ENCODE measurements around the gene WDFY1.
"Not testable (repeated sequence)": the region's sequence is repeated elsewhere in the genome, so short reads cannot be mapped to it uniquely, and the experiment has no call there.

Gene WDFY1

DNA sequence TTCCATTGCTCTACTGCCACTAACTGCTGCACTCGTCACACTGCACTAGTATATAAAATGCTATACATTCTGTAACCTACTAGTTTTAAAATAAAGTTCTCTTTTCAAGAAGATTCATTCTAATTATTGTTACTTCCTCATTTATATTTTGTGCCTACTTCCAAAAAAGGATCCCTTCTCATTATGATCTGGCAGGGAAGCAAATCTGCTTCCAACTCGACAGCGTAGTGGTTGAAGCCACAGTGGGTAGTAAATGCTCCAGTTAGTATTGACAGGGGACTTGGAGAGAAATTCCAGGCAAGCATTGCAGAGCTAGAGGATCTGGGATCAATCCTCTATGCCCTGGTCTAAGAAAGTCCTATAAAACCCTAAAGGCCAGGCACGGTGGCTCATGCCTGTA lies 54.4 kb downstream of the WDFY1 start:
- DNase-seq: no peak

DNA sequence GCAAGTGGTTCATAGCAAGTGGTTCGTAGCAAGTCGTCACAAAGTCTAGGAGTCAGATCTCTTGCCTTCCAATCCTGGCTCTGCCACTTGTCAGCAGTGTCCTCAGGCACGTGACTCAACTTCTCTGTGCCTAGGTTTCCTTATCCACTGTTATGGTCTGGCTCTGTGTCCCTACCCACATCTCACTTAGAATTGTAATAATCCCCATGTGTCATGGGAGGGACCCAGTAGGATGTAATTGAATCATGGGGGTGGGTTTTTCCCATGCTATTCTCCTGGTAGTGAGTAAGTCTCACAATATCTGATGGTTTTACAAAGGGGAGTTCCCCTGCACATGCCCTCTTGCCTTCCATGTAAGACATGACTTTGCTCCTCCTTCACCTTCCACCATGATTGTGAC lies 55.9 kb downstream of the WDFY1 start:
- DNase-seq: no peak

DNA sequence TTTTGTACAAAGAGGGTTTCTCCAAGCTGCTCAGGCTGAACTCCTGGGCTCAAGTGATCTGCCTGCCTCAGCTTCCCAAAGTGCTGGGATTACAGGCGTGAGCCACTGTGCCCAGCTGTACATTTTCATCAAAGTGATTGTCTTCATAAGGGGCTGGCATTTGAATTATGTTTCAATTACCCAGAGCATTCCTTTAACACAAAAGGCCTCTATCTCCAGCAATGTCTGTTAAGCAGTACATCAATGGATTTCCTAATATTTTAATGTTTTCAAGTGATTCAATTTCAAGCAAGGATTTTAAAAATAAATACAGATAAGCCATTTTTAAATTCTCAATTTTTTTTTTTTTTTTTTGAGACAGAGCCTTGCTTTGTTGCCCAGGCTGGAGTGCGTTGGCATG lies 56.9 kb downstream of the WDFY1 start:
- no peak for DNase-seq

DNA sequence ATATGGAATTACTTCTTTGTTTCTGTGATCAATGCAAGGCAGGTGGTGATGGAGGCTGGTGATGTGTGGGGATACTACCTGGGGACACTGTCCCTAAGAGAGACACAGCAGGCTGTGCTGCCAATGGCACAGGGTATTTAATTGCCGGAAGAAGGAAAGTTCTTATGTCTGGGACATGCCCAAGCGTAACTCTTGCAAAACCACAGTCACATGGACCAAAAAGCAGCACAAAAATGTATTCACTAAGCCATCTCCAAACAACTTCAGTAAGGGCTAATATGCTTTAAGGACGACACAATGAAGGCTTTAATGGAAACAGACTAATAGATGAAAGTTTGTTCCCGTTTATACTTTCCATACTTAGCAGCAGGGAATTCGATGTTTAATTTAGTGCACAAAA lies 58.0 kb downstream of the WDFY1 start:
- DNase-seq: no peak

DNA sequence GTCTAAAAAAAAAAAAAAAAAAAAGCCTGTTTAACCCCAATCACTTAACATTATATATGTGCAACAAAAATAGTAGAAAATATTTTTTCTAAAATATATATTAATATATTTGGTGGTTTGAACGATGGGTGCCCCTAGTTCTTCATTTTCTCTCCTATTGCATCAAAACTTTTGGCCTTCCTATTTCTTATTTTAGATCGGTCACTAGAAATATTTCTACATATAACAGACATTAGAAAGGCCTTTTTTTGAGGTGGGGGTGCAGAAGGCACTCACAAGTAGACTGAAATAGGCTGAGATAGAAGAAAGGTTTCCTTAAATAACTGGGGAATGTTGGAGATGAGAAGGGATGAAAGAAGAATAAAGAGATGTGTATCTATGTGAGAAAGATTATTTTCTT lies 58.4 kb downstream of the WDFY1 start:
- no peak for DNase-seq

DNA sequence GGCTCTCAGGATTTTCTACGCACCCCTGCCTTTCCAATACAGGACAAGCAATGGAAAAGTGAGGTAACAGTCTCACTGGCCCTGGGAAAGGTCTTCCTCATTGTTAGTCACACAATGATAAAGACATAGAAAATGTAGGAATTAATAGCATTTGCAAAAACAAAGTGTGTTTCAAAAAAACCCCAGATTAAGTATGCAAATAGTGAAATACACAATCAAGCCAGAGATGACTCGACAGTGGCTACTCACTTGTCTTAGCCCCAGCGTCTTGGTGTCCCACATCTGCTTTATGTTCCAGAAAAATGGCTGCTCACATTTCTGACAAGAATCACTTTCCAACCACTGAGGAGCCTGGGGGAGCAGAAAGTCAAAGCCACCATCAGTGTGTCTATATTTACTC lies 60.7 kb downstream of the WDFY1 start:
- no peak for DNase-seq

DNA sequence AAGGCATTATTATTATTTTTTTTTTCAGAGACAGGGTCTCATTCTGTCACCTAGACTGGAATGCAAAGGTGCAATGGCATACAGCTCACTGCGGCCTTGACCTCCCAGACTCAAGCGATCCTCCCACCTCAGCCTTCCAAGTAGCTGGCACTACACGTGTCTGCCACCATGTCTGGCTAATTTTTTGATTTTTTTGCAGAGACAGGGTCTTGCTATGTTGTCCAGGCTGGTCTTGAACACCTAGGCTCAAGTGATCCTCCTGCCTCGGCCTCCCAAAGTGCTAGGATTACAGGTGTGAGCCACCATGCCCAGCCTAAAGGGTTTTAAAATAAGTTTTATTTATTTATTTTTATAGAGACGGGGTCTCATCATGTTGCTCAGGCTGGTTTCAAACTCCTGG lies 62.4 kb downstream of the WDFY1 start:
- DNase-seq: no peak

DNA sequence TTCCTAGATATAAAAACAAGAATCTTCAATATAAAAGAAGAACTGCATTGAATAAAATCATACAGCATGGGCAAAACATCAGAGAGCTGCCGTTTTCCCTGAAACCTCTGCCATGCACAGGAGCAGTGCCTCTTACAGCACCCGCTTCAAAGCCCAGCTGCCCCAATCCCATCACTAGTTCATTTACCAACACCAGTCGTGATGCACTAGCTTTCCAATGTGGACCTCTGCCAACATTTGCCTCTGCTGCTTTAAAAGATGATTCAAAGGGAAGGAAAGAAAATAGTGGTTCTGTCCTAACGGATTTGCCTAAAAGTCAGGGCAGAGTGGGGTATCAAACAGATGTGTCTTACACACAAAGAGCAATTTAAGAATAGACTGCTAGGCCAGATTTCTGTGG lies 64.3 kb downstream of the WDFY1 start:
- DNase-seq: no peak

DNA sequence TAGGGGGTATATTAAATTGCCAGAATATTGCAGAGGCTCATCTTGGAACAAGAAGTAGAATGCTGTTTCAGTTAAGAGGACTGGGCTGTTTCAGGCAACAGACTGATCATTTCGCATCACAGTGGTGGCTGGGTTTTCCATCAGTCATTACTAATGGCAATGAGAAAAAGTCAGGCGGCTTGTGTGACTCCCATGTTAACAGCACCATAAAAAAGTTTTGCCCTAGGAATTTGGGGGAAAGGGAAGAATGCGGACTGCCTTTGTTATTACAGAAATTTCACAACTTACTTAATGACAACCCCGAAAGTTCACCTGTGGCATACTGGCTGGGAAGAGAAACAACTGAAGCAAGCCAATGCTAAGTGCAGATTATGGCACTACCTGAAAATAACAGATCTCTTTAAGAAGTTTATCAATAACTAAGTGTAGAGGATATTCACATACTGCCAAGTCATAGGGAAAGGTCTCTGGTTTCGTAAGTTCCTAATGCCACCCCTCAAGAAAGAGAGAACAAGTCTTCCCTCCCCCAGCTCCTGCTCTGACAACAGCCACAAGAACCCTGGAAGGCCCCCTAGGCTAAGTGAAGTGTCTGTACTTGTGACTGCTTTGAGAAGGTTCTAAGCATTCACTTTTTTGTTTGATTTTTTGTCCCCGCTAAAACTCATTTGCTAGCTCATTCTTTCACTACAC lies 67.3 kb downstream of the WDFY1 start:
- DNase-seq: no peak

DNA sequence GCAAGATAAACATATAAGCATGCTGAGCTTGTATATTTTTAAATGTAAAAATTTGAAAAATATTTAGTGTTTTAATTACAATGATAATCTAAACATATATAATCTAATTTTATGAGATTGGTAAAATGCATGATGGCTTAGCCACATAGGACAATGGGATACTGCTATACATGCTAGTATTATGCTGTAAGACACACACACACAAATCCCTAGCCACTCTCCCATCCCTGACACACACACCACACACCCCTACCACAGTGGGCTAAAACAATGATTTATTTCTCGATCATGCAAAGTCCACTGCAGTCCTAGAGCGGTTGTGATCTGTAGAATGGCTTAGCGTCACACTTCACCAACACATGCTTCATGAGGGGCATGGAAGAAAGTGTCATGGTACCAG lies 71.5 kb downstream of the WDFY1 start:
- DNase-seq: no peak

DNA sequence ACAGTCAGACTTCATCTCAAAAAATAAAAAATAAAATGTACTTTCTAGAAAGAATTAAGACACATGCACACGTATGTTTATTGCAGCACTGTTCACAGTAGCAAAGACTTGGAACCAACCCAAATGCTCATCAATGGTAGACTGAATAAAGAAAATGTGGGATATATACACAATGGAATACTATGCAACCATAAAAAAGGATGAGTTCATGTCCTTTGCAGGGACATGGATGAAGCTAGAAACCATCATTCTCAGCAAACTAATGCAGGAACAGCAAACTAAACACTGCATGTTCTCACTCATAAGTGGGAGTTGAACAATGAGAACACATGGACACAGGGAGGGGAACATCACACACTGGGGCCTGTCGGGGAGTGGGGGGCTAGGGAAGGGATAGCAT lies 72.4 kb downstream of the WDFY1 start:
- DNase-seq: not testable (repeated sequence)

DNA sequence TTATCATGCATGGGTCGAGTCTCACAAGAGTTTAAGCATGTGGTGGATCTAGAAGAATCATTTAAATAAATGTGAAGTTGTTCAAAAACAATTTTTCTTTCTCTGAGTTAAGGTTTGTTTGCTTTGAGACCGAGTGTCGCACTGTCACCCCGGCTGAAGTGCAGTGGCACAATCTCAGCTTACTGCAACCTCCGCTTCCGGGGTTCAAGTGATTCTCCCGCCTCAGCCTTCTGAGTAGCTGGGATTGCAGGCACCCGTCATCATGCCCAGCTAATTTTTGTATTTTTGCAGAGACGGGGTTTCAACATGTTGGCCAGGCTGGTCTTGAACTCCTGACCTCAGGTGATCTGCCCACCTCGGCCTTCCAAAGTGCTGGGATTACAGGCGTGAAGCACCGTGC lies 73.5 kb downstream of the WDFY1 start:
- DNase-seq: not testable (repeated sequence)

DNA sequence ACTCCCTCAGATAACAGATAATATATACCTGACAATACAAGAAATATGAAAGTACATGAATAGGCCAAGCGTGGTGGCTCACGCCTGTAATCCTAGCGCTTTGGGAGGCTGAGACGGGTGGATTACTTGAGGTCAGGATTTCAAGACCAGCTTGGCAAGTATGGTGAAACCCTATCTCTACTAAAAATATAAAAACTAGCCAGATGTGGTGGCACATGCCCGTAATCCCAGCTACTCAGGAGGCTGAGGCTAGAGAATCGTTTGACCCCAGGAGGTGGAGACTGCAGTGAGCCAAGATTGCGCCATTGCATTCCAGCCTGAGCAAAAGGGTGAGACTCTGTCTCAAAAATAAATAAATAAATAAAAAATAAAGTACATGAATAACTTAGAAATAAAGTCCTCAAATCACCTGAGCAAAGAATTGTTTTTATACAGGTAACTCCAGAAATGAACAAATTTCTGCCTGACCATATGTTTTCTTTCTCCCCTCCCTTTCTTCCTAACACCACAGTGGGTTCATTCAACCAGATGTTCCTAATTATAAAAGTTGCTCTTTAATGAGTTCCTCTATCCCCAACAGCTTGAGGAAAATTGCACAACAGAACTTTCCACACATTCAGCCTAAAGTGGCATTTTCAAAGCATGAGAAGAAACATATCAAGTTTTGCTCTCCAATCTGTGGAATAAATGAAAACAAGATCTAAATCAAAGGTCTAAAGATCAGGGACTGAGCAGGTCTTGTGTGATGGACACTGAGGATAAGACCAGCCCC lies 74.1 kb downstream of the WDFY1 start:
- DNase-seq: no peak

DNA sequence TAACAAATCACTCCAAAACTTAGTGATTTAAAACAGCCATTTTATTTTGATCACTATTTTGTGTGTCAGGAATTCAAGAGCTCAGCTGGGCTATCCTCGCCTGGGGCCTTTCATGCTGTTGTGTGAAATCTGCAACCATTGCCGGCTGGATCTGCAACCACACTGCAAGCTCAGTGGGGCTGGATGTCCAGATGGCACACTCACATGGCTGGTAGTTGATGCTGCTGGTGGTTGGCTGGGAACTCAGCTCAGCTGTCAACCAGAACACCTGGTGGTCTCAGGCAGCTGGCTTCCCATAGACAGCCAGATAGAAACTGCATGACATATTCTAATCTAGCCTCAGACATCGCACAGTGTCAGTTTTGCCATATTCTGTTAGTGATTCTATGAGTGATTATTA lies 77.1 kb downstream of the WDFY1 start:
- DNase-seq: no peak

DNA sequence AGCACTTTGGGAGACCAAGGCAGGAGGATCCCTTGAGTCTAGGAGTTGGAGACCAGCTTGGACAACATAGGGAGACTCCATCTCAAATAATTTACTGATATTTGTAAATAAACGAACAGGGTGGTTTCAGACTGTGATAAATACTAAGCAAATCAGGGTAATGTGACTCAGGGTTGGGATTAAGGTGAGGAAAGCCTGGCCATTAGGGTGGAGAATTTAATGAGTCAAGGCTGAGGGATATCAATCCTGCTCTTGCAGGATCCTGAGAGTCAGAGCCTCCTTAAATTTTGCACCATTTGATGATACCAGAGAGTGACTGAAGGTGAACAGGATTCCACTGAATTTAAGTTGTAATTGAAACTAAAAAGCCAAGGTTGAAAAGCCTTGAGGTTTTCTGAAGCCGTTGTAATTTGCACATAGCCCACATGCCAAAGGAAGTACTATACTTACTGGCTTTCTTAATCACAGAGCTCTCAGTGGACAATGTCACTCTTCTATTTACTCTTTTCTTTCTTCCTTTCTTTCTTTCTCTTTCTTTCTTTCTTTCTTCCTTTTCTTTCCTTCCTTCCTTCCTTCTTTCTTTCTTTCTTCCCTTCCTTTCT lies 79.1 kb downstream of the WDFY1 start:
- no peak for DNase-seq

DNA sequence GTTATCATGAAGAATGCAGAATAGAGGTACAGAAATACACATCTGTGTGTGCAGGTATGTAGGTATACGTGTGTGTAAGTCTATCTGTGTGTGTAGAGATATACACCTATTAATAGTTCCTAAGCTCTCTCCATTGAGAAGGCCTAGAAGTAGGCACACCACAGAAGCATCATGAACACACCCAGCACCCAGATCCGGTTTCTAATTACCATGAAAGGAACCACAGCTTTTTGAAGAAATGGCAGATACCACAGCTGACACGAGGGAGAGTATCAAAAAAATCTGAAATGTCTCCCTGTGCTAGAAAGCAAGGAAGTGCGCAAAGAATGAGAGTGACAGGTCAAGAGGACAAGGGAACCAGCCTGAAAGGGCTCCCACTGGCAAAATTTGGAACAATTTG lies 80.0 kb downstream of the WDFY1 start:
- no peak for DNase-seq

DNA sequence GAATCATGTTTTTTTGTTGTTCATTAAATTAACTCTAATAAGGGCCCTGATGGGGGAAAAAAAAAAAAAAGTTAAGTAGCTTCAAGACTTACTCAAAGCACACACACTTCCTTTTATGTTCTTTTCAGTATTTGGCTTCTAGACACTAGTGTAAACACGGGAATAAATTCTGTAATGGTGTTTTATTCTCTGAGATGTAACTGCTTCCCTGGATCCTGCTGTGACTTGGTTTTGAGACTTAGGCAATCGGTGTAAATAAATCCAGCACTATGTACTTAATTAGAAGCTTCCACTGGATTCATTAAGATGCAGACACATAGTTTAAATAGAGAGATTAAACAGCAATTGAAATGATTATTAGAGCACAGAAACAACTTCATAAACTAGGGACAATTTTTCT lies 81.6 kb downstream of the WDFY1 start:
- DNase-seq: no peak

DNA sequence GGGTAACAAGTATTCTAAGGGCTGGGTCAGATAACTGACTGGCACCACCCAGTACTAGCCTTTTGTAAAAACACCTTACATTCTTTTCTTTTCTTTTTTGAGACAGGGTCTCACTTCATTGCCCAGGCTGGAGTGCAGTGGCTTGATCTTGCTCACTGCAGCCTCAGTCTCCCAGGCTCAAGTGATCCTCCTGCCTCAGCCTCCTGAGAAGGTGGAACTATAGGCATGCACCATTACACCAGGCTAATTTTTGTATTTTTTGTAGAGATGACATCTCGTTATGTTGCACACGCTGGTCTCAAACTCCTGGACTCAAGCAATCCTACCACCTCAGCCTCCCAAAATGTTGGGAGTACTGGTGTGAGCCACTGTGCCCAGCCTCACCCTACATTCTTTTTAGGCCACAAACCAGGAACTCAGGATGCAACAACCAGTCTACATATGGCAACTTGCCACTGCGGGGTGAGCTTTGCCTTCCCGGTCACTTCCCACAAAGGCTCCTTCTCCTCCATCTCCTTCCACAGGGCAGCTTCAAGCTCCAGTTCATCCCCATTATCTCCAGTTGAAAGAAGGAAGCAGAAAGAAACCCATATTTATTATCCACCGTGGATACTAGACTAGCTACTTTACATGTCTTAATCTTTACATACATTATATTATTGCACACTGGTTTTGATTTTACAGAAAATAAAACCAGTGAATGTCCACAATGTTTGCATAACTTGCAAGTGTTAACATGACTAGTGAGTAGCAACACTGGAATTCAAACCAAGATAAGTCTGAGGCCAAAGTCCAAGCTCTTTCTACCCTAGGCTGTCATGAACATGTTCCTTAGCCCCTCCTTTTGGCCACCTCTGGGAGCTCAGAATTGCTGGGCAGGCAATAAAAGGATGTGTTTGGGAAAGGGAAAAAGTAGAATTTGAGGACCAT lies 84.1 kb downstream of the WDFY1 start:
- DNase-seq: no peak

DNA sequence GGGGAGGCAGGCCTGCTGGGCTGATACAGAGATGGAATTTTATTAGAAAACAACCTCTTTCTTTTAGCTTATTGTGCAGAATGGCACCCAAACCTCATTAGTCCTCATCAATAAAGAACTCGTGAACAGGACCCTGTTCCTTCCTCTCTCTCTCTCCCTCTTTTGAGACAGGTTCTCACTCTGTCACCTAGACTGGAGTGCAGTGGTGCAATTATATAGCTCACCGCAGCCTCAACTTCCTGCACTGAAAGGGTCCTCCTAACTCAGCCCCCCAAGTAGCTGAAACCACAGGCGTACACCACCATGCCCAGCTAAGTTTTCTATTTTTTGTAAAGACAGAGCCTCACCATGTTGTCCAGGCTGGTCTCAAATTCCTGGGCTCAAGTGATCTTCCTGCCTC lies 86.1 kb downstream of the WDFY1 start:
- no peak for DNase-seq

DNA sequence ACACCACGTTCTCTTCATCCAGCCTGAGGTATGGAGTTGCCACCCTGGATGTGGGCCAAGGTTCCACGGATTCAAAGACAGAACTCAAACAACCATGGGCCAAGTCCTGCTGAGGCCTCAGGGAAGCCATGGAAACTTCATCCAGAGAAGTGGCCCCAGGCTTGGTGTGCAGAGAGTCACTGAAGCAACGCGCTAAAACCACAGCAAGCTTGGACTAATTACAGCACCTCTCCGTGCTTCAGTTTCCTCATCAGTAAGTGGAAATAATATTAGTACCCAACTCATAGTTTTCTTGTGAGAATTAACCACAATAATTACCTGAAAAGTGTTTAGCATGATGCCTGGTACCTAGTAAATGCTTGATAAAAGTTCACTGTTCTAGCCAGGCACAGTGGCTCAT lies 88.6 kb downstream of the WDFY1 start:
- DNase-seq: no peak

DNA sequence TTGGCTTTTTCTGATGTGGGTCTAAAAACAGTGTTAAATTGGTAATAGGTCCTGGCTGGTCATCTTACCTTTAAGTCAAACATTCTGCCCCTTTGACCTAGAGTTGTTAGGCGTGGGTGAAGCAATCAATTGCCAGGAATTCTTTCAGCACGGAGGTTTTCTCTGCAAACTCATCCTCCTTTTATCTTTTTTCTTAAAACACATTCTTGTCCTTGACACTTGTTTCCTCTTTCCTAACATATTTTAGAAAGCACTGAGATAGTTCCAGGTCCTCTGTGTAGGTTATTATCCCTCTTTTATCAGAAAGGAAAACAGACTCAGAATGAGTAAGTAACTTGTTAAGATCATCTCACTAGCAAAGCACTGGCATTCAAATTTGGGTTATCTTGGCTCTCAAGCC lies 89.1 kb downstream of the WDFY1 start:
- DNase-seq: no peak

DNA sequence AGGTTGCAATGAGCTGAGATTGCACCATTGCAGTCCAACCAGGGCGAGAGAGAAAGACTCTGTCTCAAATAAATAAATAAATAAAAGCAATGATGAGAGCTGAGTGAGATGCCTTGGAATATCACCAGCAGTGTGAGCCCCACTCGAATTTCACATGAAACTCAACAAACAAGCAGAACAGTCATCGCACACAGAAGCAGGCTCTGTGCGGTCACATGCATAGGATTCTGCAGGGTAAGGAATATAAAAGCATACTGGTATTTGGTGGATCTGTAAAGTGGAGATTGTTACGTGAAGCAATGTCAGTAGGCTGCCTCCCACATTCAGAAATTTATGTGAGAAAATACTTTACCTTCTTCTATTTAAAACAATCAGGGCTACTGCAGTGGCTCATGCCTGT lies 89.7 kb downstream of the WDFY1 start:
- no peak for DNase-seq

DNA sequence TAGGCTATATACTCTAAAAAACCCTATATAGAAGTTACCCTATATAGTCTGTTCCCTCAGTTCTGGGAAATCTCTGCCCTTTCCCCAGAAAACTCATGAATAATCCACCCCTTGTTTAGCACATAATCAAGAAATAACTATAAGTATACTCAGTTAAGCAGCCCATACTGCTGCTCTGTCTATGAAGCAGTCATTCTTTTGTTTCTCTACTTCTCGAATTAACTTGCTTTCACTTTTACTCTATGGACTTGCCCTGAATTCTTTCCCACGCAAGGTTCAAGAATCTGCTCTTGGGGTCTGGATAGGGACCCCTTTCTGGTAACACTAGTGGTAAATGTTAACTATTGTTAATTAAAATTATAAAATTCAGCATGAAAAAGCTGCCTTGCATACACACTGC lies 90.4 kb downstream of the WDFY1 start:
- DNase-seq: no peak
